ENCODE data around the gene RAB11FIP2.

Gene RAB11FIP2

DNA sequence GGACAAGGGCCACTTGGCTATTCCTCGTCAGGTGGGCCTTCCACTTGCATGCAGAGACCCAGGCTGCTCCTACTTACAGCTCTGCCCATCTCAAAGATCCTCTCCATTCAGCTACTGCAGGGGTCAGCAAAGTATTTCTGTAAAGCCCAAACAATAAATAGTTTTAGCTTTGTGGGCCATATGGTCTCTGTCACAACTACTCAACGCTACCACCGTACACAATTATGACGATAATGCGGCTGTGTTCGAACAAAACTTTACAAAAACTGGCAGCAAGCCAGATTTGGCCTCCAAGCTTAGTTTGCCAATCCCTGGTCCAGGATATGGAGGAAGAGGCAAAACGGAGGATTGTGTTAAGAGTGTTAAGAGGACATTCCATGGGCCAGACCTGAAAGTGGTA lies 12.8 kb downstream of the RAB11FIP2 start:
- no peak for DNase-seq (ENCODE audit: low spot score)

DNA sequence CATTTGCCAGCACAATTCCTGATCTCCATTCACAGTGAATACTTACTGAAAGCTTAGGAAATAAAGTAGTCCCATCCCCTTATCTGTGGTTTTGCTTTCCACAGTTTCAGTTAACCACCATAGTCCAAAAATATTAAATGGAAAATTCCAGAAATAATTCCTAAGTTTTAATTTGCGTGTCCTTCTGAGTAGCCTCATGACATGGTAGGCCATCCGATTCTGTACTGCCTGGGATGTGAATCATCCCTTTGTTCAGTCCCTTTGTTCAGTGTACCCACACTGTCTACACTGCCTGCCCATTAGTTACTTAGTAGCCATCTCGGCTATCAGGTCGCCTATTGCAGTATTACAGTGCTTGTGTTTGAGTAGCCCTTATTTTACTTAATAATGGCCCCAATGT lies 14.2 kb downstream of the RAB11FIP2 start:
- no peak for DNase-seq (ENCODE audit: low spot score)

DNA sequence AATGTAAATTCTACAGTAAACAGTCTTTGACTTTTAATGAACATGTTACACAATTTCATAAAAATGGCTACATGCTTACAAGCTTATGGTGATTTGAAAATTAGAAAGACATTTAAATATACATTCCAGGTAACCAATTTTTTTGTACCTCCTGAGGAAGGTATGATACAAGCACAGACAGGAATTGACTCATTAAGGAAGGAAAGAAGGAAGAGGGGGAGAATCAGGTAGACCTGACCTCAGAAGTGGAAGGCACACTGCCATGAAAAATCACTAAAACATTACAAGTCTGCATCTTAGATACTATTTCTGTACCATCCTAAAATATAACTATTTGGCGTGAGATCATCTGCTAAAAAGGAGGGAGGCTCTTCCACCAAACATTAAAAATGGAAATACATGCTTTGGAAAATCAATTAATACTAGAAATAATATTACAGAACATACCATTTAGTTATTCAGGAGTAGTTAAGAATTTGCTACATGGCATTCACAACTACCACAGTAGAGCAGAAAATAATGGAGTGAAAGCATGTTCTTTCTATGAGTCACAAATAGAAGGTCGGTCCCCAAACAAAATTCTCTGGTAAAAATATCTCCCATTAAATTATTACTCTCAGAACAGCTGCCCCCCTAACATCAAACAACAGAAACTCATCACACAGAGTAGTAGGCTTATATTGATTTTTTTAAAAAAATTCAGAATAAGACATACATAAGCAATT lies 15.2 kb downstream of the RAB11FIP2 start:
- DNase-seq (ENCODE audit: low spot score): no peak

DNA sequence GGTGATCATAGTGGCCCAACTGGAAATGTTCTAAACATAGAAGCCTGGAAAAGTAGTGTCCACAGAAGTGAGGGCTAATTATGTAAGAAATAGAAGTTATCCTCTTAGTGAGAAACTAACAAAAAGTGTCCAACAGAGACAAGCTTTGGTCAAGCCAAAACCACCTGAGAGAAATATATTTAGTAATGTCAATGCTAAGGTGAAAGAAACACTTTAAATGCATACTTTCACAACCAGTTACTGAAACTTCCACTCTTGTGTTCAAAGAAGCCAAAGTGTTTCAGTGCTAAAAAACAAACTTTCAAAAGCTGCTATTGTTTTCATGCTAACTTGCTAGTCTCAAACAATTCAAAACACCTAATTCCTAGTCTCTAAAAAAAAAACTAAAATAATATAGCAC lies 18.1 kb downstream of the RAB11FIP2 start:
- DNase-seq (ENCODE audit: low spot score): no peak

GRCh38 chr10:118027397-118027796 lies 19.3 kb downstream of the RAB11FIP2 start:
- no peak for DNase-seq (ENCODE audit: low spot score)

DNA sequence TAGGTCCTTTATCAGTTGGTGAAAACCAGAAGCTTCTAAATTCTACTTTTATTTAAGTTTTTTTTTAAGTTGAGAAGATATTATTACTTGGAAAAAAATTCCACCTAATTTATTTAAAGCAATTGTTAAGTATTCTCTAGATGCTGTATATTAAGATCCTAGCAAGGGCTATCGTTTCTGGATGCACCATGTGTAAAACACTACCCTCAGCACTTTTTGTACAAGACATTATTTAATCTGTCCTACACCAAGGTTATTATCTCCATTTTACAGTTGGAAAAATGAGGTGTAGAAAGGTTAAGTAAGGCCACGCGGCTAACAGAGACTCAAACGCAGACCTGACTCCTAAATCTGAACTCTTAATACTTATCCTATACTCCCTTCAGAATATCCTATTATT lies 19.8 kb downstream of the RAB11FIP2 start:
- no peak for DNase-seq (ENCODE audit: low spot score)

DNA sequence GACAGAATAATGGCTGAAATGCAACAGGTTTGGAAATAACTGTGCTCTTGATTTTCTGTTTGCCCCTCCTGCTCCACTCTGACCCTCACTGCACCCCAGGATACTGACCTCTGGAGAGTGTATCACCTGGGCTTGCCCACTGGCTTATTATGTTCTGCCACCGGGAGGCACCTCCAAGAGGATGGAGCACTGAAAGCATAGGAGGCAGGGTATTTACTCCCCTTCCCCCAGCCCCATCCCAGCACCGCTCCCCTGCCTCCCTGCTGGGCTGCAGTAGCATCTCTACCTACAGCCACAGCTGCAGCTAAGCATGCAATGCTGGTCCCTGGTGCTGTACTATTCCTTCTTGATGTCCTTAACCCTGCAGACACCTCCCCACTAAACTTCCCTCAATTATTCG lies 26.4 kb downstream of the RAB11FIP2 start:
- no peak for DNase-seq (ENCODE audit: low spot score)

- no peak for DNase-seq (ENCODE audit: low spot score)
Measured at GRCh38 chr10:118017850-118018249, 28.9 kb downstream of the RAB11FIP2 start.

DNA sequence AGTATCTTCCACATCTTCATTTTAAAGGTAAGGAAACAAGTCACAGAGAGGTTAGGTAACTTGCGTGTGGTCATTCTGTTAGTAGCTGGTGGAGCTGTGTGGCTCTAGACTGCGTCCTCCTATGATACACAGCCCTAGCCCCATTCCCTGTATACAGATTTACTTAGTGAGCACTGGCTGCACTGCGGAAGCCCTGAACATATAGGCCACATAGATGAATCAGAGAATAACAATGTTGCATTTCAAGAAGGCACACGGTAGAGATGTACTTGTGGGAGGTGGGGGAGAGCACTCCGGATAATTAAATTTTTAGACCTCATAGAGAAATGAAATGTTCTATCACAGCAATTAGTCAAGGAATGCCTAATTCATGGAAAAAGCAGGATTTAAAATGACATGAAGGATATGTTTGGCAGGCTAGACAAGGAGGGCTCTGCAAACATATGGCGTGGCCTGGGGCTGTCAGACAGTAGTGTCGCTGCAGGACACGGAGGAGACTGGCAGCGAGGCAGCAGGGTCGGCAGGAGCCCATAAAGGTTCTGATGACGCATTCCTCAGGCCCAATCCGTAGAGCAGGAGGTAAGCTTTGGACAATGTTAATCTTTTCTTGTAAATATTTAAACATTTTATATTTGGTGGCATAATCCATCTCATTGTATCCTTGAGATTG lies 29.5 kb downstream of the RAB11FIP2 start:
- no peak for DNase-seq (ENCODE audit: low spot score)

GRCh38 chr10:118012952-118013525 lies 33.7 kb downstream of the RAB11FIP2 start:
- DNase-seq (ENCODE audit: low spot score): no peak

DNA sequence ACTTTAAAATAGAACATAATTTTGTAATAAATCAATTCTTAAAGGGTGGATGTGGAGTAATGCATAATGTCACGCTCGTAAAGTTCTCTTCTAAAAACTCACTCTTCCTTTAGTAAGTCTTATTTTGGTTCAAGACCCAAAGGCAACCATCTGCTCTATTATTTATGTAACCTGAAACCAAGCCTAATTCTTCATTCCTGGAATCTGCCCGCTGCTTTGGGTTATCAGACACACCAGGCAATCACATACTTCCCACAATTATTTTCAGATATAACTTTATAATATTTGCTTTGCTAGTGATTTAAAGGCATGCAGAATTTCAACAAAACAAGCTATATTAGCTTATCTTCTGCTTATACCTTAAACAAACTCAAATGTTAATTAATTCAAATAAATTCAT lies 39.0 kb downstream of the RAB11FIP2 start:
- DNase-seq (ENCODE audit: low spot score): no peak

DNA sequence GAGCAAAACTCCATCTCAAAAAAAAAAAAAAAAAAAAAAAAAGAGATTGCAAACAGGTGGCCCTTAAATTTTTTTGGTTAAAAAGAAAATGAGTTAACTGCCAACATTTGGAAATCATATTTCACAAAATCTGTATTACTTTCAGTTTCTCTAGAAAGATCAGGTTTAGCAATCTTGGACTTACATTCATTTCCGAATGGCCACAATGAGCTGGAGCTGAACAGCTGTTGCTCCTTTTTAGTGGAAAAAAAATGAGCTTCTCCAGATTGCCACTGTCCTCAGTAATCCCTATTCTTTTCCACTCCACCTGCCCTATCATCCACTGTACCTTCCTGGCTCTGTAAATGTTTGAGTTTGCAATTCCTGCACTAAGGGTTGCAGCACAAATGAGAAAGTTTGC lies 43.6 kb downstream of the RAB11FIP2 start:
- DNase-seq (ENCODE audit: low spot score): no peak

DNA sequence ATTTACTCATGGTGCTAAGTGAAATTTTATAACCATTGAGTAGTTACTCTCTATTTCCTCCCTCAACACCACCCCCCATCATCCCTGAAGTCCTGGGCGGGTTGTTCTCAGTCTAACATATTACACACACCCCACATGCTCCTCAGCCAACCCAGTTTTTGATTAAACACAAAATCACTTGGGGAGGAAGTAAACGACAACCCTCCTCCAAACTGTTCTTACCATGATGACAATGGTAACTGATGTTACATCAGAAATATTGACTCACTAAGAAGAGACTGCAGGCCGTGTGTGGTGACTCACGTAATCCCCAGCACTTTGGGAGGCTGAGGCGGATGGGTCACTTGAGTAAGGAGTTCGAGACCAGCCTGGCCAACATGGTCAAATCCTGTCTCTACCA lies 44.2 kb downstream of the RAB11FIP2 start:
- DNase-seq (ENCODE audit: low spot score): no peak

GRCh38 chr10:117997673-117998072 lies 49.1 kb downstream of the RAB11FIP2 start:
- DNase-seq (ENCODE audit: low spot score): no peak

- no peak for DNase-seq (ENCODE audit: low spot score)
Measured at GRCh38 chr10:117996709-117997108, 50.0 kb downstream of the RAB11FIP2 start.

GRCh38 chr10:117994771-117995170 lies 52.0 kb downstream of the RAB11FIP2 start:
- no peak for DNase-seq (ENCODE audit: low spot score)

DNA sequence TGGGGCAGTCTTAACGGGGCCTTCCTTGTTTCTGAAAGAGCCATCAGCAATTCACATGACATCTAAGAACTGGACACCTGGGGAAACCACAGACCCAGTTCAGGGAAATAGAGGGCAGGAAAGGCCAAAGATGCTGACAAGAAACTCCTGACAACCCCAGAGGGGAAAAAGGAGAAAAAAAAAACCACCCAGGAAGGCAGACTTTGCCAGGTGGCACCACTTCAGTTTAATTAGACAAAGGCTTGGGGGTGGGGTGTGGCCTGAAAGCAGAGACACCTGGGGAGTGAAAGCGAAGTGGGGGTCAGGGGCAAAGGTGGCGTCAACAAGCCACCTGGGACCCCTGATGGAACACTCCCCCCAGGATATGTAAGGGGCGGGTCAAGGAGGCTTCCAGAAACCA lies 53.6 kb downstream of the RAB11FIP2 start:
- DNase-seq (ENCODE audit: low spot score): no peak

DNA sequence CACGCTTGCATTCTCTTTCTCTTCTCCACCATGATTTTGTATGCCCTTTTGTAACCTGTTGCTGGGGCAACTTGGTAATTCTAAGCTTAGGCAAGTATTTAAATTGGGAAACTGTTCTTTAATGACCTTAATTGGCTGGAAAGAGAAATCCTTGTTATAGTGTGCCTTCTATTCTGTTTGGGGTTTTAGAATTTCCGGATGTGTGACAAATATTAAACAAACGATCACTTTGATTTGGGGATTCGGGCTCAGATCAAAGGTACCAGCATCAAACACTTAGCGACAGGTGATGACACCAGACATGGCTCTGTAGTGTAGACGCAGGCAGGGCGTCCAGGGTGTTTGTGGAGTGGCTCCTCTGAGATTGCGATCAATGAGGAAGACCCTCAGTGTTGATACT lies 55.0 kb downstream of the RAB11FIP2 start:
- no peak for DNase-seq (ENCODE audit: low spot score)

DNA sequence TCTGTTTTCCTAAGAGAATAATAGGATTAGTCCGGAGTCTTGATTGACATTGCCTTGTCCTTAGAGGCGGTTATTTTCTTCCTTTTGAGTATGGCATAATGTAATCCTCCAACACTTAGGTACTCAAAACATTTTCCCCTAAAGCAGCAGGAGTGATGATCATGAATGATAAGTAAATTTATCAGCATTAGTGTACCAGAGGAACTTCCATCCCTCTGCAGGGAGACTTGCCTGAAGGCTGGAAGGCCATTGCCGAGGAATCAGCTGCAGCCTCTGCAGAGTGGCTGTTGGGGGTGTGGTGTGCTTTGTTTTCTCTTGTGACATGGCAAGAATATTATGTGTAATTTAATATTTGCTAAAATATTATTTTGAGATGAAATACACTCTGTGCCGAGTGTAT lies 56.8 kb downstream of the RAB11FIP2 start:
- no peak for DNase-seq (ENCODE audit: low spot score)

DNA sequence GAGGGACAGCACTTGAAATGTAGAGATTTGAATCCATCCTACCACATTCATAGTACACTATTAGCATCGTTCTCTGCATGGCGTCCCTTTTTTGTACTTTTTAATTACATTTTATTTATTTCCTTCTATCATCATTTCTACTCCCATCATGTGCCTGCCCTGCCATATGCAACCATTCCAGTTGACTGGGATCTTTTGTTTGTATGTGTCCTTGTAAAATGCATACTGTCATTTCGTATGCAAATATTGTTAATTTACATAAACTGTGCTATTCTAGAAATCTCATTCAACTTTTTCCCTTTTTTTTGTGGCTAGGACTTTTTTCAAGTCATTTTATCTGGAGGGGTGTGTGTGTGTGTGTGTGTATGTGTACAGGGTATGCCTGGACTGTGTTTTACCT lies 57.9 kb downstream of the RAB11FIP2 start:
- no peak for DNase-seq (ENCODE audit: low spot score)

- no peak for DNase-seq (ENCODE audit: low spot score)
Measured at GRCh38 chr10:117987244-117987909, 59.4 kb downstream of the RAB11FIP2 start.

GRCh38 chr10:117983961-117984360 lies 62.8 kb downstream of the RAB11FIP2 start:
- DNase-seq (ENCODE audit: low spot score): no peak
